CD1c-positive myeloid dendritic cell (primary cell): ENCODE measurements around the gene CUX1.
"Not testable (repeated sequence)": the region's sequence is repeated elsewhere in the genome, so short reads cannot be mapped to it uniquely, and the experiment has no call there.

Experiments
- DNase-seq: peaks from one replicate; pipeline ENCODE4 v3.0.0-alpha.2; 2016; ENCODE audit errors: extremely low spot score

CUX1 gene

GRCh38 chr7:102208826-102209225 lies 391.4 kb downstream of the CUX1 start:
- no peak for DNase-seq

DNA sequence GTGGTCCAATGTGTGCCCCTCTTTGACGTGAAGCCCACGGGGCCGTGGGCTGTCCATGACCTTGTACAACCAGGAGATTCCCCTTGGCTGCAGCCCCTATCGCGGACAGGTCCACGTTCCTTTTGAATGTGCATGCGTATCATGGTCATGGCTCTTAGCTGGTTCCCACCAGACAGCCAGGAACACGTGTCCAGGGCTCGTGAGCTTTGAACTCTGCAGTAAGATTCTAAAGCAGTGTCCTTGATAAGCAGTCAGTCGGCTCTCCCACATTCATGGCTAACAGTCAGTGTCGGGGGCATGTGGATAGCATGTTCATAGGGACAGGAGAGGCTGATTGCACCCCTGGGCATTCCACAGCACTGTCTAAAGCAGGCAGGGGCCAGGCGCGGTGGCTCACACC lies 393.4 kb downstream of the CUX1 start:
- no peak for DNase-seq

GRCh38 chr7:102211590-102212550 lies 394.4 kb downstream of the CUX1 start:
- no peak for DNase-seq

GRCh38 chr7:102214477-102215072 lies 397.1 kb downstream of the CUX1 start:
- DNase-seq = no peak

DNA sequence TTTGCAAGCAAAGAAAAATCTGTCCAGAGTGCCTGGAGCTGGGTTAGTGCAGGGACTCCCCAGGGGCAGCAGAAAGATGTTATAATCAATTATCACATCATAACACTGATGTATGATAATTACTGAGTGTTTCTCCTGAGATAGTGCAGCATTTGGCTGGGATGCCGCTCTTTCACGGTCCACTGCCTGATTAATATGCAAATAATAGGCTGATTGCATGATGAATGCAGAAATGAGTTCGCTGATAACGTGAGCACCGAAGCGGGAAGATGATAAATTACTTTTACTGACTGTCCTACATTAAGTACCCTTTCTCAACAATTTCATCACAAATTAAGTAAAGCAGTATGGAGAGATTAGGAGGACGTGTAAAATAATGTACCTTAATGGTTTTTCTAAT lies 397.8 kb downstream of the CUX1 start:
- no peak for DNase-seq

DNA sequence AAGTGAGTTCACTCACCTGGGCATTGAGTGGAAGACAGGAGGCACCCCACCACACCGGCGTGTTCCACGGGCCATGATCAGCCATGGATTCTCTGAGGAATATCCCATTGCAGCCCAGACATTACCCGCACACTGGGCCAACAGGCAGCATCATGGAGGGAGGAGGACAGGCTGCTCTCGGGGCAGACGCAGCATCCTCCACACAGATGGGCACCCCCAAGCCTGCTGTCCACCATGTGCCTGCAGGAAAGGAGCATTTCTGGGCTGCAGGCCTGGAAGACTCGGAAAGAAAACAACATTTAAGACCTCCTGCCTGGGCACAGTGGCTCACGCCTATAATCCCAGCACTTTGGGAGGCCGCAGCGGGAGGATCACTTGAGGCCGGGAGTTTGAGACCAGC lies 398.3 kb downstream of the CUX1 start:
- no peak for DNase-seq

GRCh38 chr7:102216573-102217314 lies 399.3 kb downstream of the CUX1 start:
- no peak for DNase-seq

DNA sequence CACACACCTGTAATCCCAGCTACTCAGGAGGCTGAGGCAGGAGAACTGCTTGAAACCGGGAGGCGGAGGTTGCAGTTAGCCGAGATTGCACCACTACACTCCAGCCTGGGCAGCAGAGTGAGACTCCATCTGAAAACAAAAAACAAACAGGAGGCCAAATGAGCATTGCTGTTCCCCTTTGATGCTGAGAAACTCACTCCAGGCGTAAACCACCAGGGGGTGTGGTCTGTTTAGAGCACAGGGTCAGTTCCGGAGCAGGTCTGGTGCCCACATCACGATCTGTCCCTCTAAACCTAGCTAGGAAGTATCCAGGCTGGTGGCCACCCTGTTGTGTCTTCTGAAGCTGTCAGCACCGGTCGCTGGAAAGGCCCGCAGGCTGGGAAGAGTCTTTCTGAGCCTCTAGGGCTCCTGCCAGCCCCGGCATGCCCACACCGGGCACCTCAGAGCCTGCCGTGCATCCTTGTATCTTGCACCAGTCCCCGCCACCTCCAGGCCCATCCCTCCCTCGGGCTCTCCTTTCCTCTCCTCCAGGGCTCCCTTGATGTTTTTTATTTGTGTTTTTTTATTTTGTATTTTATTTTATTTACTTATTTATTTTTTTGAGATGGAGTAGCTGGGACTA lies 402.9 kb downstream of the CUX1 start:
- no peak for DNase-seq

- no peak for DNase-seq
Observed at GRCh38 chr7:102220960-102221800, 403.8 kb downstream of the CUX1 start.

- no peak for DNase-seq
Observed at GRCh38 chr7:102221961-102222360, 404.5 kb downstream of the CUX1 start.

DNA sequence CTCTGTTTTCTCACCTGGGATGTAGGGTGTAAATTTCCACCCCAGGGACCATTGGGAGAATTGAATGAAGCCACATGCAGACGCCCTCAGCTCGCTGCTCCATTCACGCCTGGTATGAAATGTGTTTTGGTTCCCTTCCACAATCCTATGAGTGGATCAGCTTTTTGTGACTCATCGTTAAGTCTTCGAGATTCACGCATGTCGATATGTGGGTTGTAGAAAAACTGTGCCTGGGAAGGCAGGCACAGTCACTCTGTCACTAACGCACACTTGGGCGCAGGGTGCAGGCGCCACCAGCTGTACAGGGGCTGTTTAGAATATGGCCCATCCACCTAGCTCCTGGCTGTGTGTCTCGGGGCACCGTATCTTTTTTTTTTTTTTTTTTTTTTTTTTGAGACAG lies 405.0 kb downstream of the CUX1 start:
- no peak for DNase-seq

- no peak for DNase-seq
Observed at GRCh38 chr7:102223184-102223583, 405.8 kb downstream of the CUX1 start.

DNA sequence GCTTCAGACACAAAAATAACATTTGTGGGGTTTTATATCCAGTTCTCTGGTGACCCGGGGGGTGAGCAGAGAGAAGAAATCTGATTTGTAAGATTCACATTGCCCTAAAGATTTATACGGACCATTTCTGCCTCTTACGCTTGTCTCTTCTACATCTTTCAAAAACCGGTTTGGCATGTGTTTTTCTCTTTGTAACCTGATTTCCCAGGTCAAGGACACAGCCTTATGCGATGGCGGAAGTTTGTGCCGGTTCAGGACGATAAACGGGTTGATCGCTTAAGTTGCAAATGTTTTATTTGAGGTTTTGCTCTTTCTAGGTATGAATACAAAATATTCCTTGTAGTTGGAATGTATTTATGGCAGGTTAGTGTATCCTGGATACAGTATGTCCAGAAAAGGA lies 407.6 kb downstream of the CUX1 start:
- no peak for DNase-seq

DNA sequence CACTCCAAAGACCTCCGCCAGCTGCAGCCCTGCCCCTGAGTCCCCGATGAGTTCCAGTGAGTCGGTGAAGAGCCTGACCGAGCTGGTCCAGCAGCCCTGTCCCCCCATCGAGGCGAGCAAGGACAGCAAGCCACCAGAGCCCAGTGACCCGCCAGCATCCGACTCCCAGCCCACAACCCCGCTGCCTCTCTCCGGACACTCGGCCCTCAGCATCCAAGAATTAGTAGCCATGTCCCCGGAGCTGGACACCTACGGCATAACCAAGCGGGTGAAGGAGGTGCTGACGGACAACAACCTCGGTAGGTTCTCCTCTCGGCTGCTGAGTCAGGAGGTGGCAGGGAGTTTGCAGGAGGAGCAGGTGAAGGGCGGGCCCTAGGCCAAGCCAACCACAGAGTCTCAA lies 409.9 kb downstream of the CUX1 start:
- no peak for DNase-seq

DNA sequence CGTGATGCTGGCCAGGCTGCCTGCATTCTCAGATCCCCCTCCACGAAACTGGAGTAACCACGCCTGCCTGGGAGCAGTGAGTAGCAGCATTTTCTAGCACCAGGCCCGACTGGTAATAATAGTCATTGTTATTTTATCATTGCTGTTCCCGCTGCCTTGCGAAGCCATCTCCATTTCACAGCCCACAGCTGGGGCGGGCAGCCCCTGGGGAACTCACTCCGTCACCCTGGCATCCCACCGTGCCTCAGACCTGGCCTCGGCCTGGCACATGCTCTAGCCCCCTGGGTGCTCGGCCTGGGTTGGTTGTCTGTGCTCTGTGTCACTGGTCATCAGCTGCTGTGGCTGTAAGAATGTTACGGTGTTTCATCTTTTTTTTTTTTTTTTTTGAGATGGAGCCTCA lies 411.5 kb downstream of the CUX1 start:
- DNase-seq = no peak

GRCh38 chr7:102230162-102230561 lies 412.7 kb downstream of the CUX1 start:
- not testable (repeated sequence) for DNase-seq

DNA sequence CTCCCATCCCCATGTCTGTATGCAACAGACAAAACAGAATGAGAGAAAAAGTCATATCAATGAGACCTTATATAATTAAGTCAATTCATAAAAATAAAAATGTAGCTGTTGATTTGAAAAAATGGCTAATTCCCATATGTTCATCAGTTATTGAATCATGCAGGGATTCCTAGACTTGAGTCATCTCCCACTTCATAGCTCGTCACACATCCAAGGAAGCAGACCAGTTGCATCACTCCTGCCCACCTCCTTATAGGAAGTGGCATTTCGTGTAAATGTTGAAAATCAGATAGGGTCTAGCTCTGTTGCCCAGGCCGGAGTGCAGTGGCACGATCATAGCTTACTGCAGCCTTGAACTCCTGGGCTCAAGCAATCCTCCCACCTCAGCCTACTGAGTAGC lies 413.2 kb downstream of the CUX1 start:
- no peak for DNase-seq

- DNase-seq = no peak
Observed at GRCh38 chr7:102232611-102233286, 415.3 kb downstream of the CUX1 start.

DNA sequence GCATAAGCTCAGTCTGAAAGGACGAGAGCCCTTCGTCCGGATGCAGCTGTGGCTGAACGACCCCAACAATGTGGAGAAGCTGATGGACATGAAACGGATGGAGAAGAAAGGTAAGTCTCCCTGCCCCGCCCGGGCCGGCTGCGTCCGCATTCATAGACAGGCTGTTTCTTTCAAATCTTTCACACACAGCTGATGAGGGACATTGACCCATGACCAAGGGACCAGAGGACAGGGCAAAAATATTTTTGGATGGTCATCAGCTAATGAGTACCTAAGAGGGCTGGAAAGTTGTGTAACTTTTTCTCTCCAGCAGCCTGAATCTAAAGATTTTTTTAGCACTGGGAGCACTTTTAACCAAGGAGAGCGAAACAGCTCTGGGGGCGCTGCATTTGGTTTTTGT lies 416.7 kb downstream of the CUX1 start:
- DNase-seq = no peak

DNA sequence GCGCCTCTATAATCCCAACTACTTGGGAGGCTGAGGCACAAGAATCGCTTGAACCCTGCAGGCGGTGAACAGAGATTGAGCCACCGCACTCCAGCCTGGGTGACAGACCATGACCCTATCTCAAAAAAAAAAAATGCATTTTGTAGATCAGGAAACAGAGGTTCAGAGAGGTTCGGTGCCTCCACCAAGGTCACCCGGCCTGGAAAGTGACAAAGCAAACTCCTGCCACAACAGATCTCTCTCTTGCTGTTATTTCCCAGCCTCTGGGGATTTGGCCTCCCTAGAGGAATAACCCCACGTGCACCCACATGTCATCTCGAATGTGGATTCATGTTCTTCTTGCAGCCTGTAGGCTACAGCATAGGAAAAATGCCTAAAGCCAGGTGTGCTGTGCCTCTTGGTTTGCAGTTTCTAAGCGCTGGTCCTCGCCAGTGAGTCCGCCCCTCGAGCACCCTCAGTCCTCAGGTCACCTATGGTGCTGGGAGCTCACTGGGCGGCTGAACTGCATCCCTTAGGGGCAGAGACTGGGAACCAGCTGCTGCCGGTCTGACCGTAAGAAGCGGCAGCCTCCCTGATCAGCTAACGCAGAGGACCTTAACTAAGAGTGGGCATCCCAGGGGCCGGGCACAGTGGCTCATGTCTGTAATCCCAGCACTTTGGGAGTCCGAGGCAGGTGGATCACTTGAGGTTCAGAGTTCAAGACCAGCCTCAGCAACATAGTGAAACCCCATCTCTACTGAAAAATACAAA lies 417.6 kb downstream of the CUX1 start:
- DNase-seq = no peak
